Effector memory CD8-positive, alpha-beta T cell (primary cell): ENCODE measurements around the gene FRMPD4.

ENCODE experiments used
- ATAC-seq: fragments of 150-1000 bp; cut with Tn5 transposase; replicated peaks from 2 replicates; pipeline ENCODE4 v1.10.0; 2021; ENCODE audit warnings: mild to moderate bottlenecking, moderate library complexity
- DNase-seq, 3 experiments: peaks; one replicate each; pipeline ENCODE4 v3.0.0; 2021
- H3K27ac Mint-ChIP-seq, 2 donors: one replicate each; pipeline ENCODE4 v1.8.0; 2022; ENCODE audit warnings: mild to moderate bottlenecking in 2 of 2, mixed read lengths in 2 of 2, moderate library complexity in 2 of 2
- H3K27me3 Mint-ChIP-seq, 2 donors: one replicate each; pipeline ENCODE4 v1.8.0; 2022; ENCODE audit warnings: mixed read lengths in 2 of 2
- H3K36me3 Mint-ChIP-seq: one replicate; pipeline ENCODE4 v1.8.0; 2022; ENCODE audit warnings: mild to moderate bottlenecking, moderate library complexity, mixed read lengths; ENCODE audit not compliant: insufficient read depth
- H3K4me1 Mint-ChIP-seq, 2 donors: one replicate each; pipeline ENCODE4 v1.8.0; 2022; ENCODE audit warnings: low read depth in 2 of 2, mixed read lengths in 2 of 2
- H3K4me3 Mint-ChIP-seq, 2 donors: one replicate each; pipeline ENCODE4 v1.8.0; 2022; ENCODE audit warnings: mild to moderate bottlenecking in 2 of 2, mixed read lengths in 2 of 2, moderate library complexity in 2 of 2
- H3K9me3 Mint-ChIP-seq, 2 donors: one replicate each; pipeline ENCODE4 v1.8.0; 2022; ENCODE audit warnings: mixed read lengths in 2 of 2

Gene FRMPD4

GRCh38 chrX:12673487-12673886 lies 535.2 kb downstream of the FRMPD4 start:
- H3K4me3 Mint-ChIP-seq: no peak overlapping the region
- ATAC-seq: no peak
- no peaks in the 10 kb centered on the region for H3K9me3 Mint-ChIP-seq
- H3K27me3 Mint-ChIP-seq: peaks cover 5 to 8% of the 10 kb centered on the region in 2 donors
- H3K36me3 Mint-ChIP-seq: no peaks in the 10 kb centered on the region
- DNase-seq: no peak
- no peaks in the 10 kb centered on the region for H3K4me1 Mint-ChIP-seq
- H3K27ac Mint-ChIP-seq: no peak overlapping the region

DNA sequence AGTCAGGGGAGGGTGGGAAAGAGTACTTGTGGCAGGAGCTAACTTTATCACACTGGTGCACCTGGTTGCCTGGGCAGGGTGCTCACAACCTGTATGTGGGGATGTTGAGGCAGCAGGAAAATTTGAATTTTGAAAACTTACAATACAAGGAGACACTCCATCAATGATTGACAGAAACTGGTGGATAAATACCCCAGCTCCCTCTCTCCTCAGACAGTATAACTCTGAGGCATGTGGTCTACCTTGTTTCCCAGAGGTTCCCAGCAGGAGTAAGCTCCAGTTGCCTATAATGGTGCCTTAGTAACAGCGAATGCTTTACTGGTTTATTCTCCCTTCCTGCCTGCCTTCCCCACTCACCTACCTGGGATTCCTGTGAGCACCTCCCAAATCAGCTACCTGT lies 541.2 kb downstream of the FRMPD4 start:
- ATAC-seq (no peak), DNase-seq (no peak)
- Mint-ChIP-seq H3K27ac (no peak overlapping the region), H3K4me3 (no peak overlapping the region), H3K4me1 (no peaks in the 10 kb centered on the region), H3K27me3 (peaks cover 0 to 5% of the 10 kb centered on the region in 2 donors), H3K9me3 (no peaks in the 10 kb centered on the region), H3K36me3 (no peaks in the 10 kb centered on the region)

DNA sequence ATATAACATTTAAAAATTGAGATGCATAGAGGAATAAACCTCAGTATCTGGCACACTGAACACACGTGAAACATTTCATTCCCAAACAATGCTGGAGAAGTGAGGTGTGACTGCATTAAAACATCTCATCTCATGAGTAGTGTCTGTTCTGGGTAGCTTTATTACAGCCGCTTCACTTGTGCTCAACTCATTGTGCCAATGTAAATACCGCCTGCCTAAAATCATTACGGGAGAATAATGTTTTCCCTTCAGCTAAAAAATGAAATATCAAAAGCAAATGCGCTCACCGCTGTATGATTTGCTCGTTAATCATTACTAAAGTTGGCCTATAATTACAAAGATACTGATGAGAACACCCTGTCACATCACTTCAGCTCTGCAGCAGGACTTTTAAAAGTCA lies 542.8 kb downstream of the FRMPD4 start:
- no peak overlapping the region for H3K27ac Mint-ChIP-seq
- no peaks in the 10 kb centered on the region for H3K9me3 Mint-ChIP-seq
- H3K4me3 Mint-ChIP-seq: no peak overlapping the region
- DNase-seq (no peak), ATAC-seq (no peak)
- H3K27me3 Mint-ChIP-seq: no peaks in the 10 kb centered on the region
- no peaks in the 10 kb centered on the region for H3K4me1 Mint-ChIP-seq
- H3K36me3 Mint-ChIP-seq: no peaks in the 10 kb centered on the region

- no peak overlapping the region for H3K27ac Mint-ChIP-seq
- H3K9me3 Mint-ChIP-seq: no peaks in the 10 kb centered on the region
- no peaks in the 10 kb centered on the region for H3K4me1 Mint-ChIP-seq
- H3K36me3 Mint-ChIP-seq: no peaks in the 10 kb centered on the region
- ATAC-seq (no peak), DNase-seq (no peak)
- no peak overlapping the region for H3K4me3 Mint-ChIP-seq
- no peaks in the 10 kb centered on the region for H3K27me3 Mint-ChIP-seq
Observed at GRCh38 chrX:12685541-12685940, 547.3 kb downstream of the FRMPD4 start.

- Mint-ChIP-seq H3K36me3 (no peaks in the 10 kb centered on the region), H3K27ac (no peak overlapping the region), H3K27me3 (no peaks in the 10 kb centered on the region), H3K9me3 (no peaks in the 10 kb centered on the region), H3K4me3 (no peak overlapping the region), H3K4me1 (no peaks in the 10 kb centered on the region)
- ATAC-seq (no peak), DNase-seq (no peak)
Observed at GRCh38 chrX:12686331-12686730, 548.1 kb downstream of the FRMPD4 start.

GRCh38 chrX:12690646-12691045 lies 552.4 kb downstream of the FRMPD4 start:
- Mint-ChIP-seq H3K4me1 (no peaks in the 10 kb centered on the region), H3K36me3 (no peaks in the 10 kb centered on the region), H3K9me3 (no peaks in the 10 kb centered on the region), H3K27ac (no peak overlapping the region), H3K27me3 (peaks cover 9 to 13% of the 10 kb centered on the region in 2 donors), H3K4me3 (no peak overlapping the region)
- DNase-seq (no peak), ATAC-seq (no peak)

GRCh38 chrX:12693754-12694153 lies 555.5 kb downstream of the FRMPD4 start:
- DNase-seq: no peak

GRCh38 chrX:12700745-12701144 lies 562.5 kb downstream of the FRMPD4 start:
- Mint-ChIP-seq H3K27me3 (peaks cover 8 to 15% of the 10 kb centered on the region in 2 donors), H3K36me3 (no peaks in the 10 kb centered on the region), H3K4me3 (no peak overlapping the region), H3K4me1 (no peaks in the 10 kb centered on the region), H3K27ac (no peak overlapping the region), H3K9me3 (no peaks in the 10 kb centered on the region)
- ATAC-seq (no peak), DNase-seq (no peak)

More at GRCh38 chrX:12693754-12694153, 555.5 kb downstream of the FRMPD4 start:
- Mint-ChIP-seq H3K9me3 (no peaks in the 10 kb centered on the region), H3K36me3 (no peaks in the 10 kb centered on the region), H3K27me3 (peaks cover 9 to 22% of the 10 kb centered on the region in 2 donors), H3K4me1 (no peaks in the 10 kb centered on the region), H3K4me3 (no peak overlapping the region), H3K27ac (no peak overlapping the region)
- ATAC-seq: no peak

- H3K27ac Mint-ChIP-seq: no peak overlapping the region
- no peak overlapping the region for H3K4me3 Mint-ChIP-seq
- H3K36me3 Mint-ChIP-seq: no peaks in the 10 kb centered on the region
- ATAC-seq (no peak), DNase-seq (no peak)
- H3K9me3 Mint-ChIP-seq: no peaks in the 10 kb centered on the region
- H3K4me1 Mint-ChIP-seq: no peaks in the 10 kb centered on the region
- H3K27me3 Mint-ChIP-seq: peaks cover 8 to 15% of the 10 kb centered on the region in 2 donors
Observed at GRCh38 chrX:12701628-12702027, 563.4 kb downstream of the FRMPD4 start.

GRCh38 chrX:12702509-12703091 lies 564.3 kb downstream of the FRMPD4 start:
- no peak overlapping the region for H3K4me3 Mint-ChIP-seq
- no peaks in the 10 kb centered on the region for H3K9me3 Mint-ChIP-seq
- ATAC-seq (no peak), DNase-seq (no peak)
- no peak overlapping the region for H3K27ac Mint-ChIP-seq
- H3K4me1 Mint-ChIP-seq: no peaks in the 10 kb centered on the region
- H3K27me3 Mint-ChIP-seq: peaks cover 7 to 8% of the 10 kb centered on the region in 2 donors
- no peaks in the 10 kb centered on the region for H3K36me3 Mint-ChIP-seq

GRCh38 chrX:12704706-12705105 lies 566.4 kb downstream of the FRMPD4 start:
- no peak for ATAC-seq
- Mint-ChIP-seq H3K27me3 (peaks cover 7 to 8% of the 10 kb centered on the region in 2 donors), H3K27ac (no peak overlapping the region)

DNA sequence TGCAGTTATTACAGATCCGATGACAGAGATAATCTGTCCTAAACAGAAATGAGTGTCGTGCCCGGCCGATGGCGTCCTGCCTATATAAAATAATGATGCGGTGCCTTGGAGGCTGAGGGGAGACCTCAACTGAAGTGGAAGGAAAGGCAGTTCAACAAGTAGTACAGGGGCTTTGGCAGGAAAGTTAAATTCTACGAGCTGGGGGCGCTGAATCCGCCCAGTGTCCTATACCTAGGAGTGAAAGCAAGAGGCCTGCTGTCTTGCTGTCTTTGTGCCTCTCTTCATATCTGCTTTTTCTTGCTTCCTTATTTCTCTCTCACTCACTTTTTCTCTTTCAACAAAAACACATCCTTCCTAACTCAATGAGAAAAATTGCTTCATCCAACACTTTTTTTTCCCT lies 570.8 kb downstream of the FRMPD4 start:
- Mint-ChIP-seq H3K36me3 (no peaks in the 10 kb centered on the region), H3K4me1 (no peaks in the 10 kb centered on the region), H3K27ac (no peak overlapping the region), H3K27me3 (no peaks in the 10 kb centered on the region), H3K9me3 (no peaks in the 10 kb centered on the region), H3K4me3 (no peak overlapping the region)
- ATAC-seq (no peak), DNase-seq (no peak)

More at GRCh38 chrX:12704706-12705105, 566.4 kb downstream of the FRMPD4 start:
- no peak for DNase-seq
- H3K4me1 Mint-ChIP-seq: no peaks in the 10 kb centered on the region
- no peaks in the 10 kb centered on the region for H3K9me3 Mint-ChIP-seq
- no peaks in the 10 kb centered on the region for H3K36me3 Mint-ChIP-seq
- no peak overlapping the region for H3K4me3 Mint-ChIP-seq

DNA sequence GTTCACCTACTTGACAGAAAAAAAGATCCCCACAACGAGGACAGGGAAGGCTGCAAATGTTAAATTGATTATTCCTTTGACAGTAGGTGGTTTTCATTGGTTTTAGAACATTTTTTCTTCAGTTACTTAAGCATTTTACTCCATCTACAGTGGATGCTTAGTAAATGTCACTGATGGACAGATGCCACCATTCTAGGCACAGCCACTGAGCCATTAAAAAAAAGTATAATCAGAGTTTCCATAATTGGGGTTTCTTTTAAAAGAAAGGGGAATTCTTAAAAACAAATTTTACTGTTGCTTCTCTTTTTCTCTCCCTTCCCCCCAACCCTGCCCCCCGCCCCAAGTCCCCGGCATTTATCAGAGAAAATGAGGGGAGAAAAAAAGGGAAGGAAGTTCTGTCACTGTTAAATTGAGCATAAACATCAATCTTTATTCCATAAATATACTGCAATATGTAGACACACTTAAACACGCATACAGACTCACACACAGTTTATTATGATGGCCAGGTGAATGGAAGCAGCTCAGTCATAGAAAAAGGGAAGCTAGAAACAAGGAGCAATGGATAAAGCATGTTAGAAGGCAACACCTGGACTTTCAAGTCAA lies 573.3 kb downstream of the FRMPD4 start:
- DNase-seq (no peak), ATAC-seq (no peak)
- Mint-ChIP-seq H3K27me3 (no peaks in the 10 kb centered on the region), H3K36me3 (no peaks in the 10 kb centered on the region), H3K9me3 (no peaks in the 10 kb centered on the region), H3K27ac (no peak overlapping the region), H3K4me3 (no peak overlapping the region), H3K4me1 (no peaks in the 10 kb centered on the region)

DNA sequence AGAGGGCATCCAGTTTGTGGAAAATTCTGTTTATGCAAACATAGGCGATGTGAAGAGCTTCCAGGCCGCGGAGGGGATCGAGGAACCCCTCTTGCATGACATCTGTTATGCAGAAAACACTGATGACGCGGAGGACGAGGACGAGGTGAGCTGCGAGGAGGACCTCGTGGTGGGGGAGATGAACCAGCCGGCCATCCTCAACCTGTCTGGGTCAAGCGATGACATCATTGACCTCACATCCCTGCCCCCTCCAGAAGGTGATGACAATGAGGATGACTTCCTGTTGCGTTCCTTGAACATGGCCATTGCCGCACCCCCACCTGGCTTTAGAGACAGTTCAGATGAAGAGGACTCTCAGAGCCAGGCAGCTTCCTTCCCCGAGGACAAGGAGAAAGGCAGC lies 578.3 kb downstream of the FRMPD4 start:
- DNase-seq (no peak), ATAC-seq (no peak)
- H3K4me3 Mint-ChIP-seq: no peak overlapping the region
- no peaks in the 10 kb centered on the region for H3K9me3 Mint-ChIP-seq
- peaks cover 0 to 9% of the 10 kb centered on the region in 2 donors for H3K27me3 Mint-ChIP-seq
- no peaks in the 10 kb centered on the region for H3K4me1 Mint-ChIP-seq
- no peaks in the 10 kb centered on the region for H3K36me3 Mint-ChIP-seq
- H3K27ac Mint-ChIP-seq: no peak overlapping the region
